ENCODE results near the gene ZNF74. TPM values are rescaled to one million over a fixed set of nuclear protein-coding genes. Genes with fewer than 3 reads are reported as not detected.

The ZNF74 gene
- total and polyA plus RNA-seq, 10 donors: 3.4 to 11.7 (median 6.6) TPM

GRCh38 chr22:20437613-20438426, 43.9 kb downstream of the ZNF74 start, which contains the start of gene SCARF2:
TSS of gene SCARF2 (minus strand) at chr22:20437825. CDS start at chr22:20437754, 71 bp downstream.
- peak in 2 of 3 donors; percentile 48 to 57 for TF ChIP-seq POLR2AphosphoS5 (IDR thresholded peaks at IDR 0.05)
- TF ChIP-seq CTCF (IDR thresholded peaks at IDR 0.05 in 8 of 11, conservative IDR thresholded peaks at IDR 0.05 in 3 of 11): no peak
- H3K36me3 ChIP-seq: peaks cover 0 to 22% (median 13%) of the 10 kb centered on the region in 6 donors
- H3K9me3 ChIP-seq: no peaks in the 10 kb centered on the region
- intact Hi-C loops (cut with DNase I; ENCODE audit: low total_unique reads): no loop called here
- WGBS, 5 donors: 3 to 13% (median 8%) methylated on average over 11 to 95 of the region's 95 CpGs
- peak within 1 kb of the TSS; percentile 29 to 71 (median 47) for H3K4me3 ChIP-seq
- peaks cover 0 to 80% (median 40%) of the 10 kb centered on the region in 6 donors for H3K4me1 ChIP-seq
- peak; percentile 75 for DNase-seq
- H3K27me3 ChIP-seq (replicated peaks in 1 of 7): peaks cover 0 to 62% (median 32%) of the 10 kb centered on the region in 7 donors
- peak within 1 kb of the TSS; percentile 48 to 85 (median 80) for H3K27ac ChIP-seq

- 29 to 40% (median 34%) methylated on average over 6 of the region's 6 CpGs for WGBS, 5 donors
- peak overlapping the region in 6 of 8 donors; percentile 69 to 85 (median 78) for H3K27ac ChIP-seq
- peak overlapping the region; percentile 28 to 71 (median 46) for H3K4me3 ChIP-seq
- no peak for TF ChIP-seq CTCF (IDR thresholded peaks at IDR 0.05 in 8 of 11, conservative IDR thresholded peaks at IDR 0.05 in 3 of 11)
- TF ChIP-seq POLR2A (IDR thresholded peaks at IDR 0.05): no peak
- no peak for TF ChIP-seq POLR2AphosphoS5 (IDR thresholded peaks at IDR 0.05)
- DNase-seq: peak; percentile 48
- no peaks in the 10 kb centered on the region for H3K9me3 ChIP-seq
- H3K27me3 ChIP-seq (replicated peaks in 1 of 7): peaks cover 0 to 57% (median 32%) of the 10 kb centered on the region in 7 donors
- H3K4me1 ChIP-seq: peaks cover 0 to 80% (median 40%) of the 10 kb centered on the region in 6 donors
- H3K36me3 ChIP-seq: peaks cover 0 to 27% (median 13%) of the 10 kb centered on the region in 6 donors
- intact Hi-C loops (cut with DNase I; ENCODE audit: low total_unique reads): no loop called here
Measured at GRCh38 chr22:20438427-20438677, 44.4 kb downstream of the ZNF74 start.

GRCh38 chr22:20438678-20439492, 44.9 kb downstream of the ZNF74 start:
- 72 to 84% (median 76%) methylated on average over 10 to 13 of the region's 13 CpGs for WGBS, 5 donors
- Histone ChIP-seq H3K4me3 (peak overlapping the region in 6 of 8 donors; percentile 34 to 71 (median 47)), H3K27ac (peak overlapping the region in 4 of 8 donors; percentile 76 to 85 (median 78)), H3K27me3 (replicated peaks in 1 of 7) (peaks cover 0 to 52% (median 32%) of the 10 kb centered on the region in 7 donors), H3K9me3 (no peaks in the 10 kb centered on the region), H3K4me1 (peaks cover 0 to 76% (median 40%) of the 10 kb centered on the region in 6 donors), H3K36me3 (peaks cover 0 to 33% (median 13%) of the 10 kb centered on the region in 6 donors)
- intact Hi-C loops (cut with DNase I; ENCODE audit: low total_unique reads): no loop called here
- TF ChIP-seq POLR2A (IDR thresholded peaks at IDR 0.05): no peak
- peak in 2 of 11 experiments; percentile 27 to 29 for TF ChIP-seq CTCF (IDR thresholded peaks at IDR 0.05 in 8 of 11, conservative IDR thresholded peaks at IDR 0.05 in 3 of 11)
- TF ChIP-seq POLR2AphosphoS5 (IDR thresholded peaks at IDR 0.05): peak in 1 of 3 donors; percentile 19
- DNase-seq: peak; percentile 77

Data from spleen (tissue), 11 donors.